Measurements from ENCODE around the gene GNAZ. TPM values are rescaled to one million over a fixed set of nuclear protein-coding genes. Genes with fewer than 3 reads are reported as not detected.

Gene GNAZ
- total and polyA plus RNA-seq, 2 donors (not counting 1 experiment from before 2014, with no cell fraction given), result 2.8 to 9.1 TPM

GRCh38 chr22:23090457-23090835, 20.1 kb downstream of the GNAZ start:
- no peaks in the 10 kb centered on the region for H3K9me3 ChIP-seq (ENCODE audit: control extremely low read depth in 1 of 3, control insufficient read depth in 2 of 3, insufficient read depth in 1 of 3, low read length in 2 of 3)
- no peak overlapping the region for H3K27ac Mint-ChIP-seq
- no peak overlapping the region for H3K4me2 ChIP-seq (replicated peaks; ENCODE audit: low read depth, low read length, poor library complexity, severe bottlenecking)
- no peaks in the 10 kb centered on the region for H3K36me3 ChIP-seq (replicated peaks in 1 of 2; ENCODE audit: control extremely low read depth in 1 of 2, control insufficient read depth in 1 of 2, extremely low read depth in 1 of 2, insufficient read depth in 2 of 2, low read length in 1 of 2)
- H3K4me1 Mint-ChIP-seq, result peaks cover 21% of the 10 kb centered on the region
- POLR2A ChIA-PET, result no interaction called here
- no peak overlapping the region for H3K9ac ChIP-seq (ENCODE audit: low read length)
- peaks cover 27 to 29% of the 10 kb centered on the region in 2 donors for H3K4me1 ChIP-seq (ENCODE audit: control insufficient read depth in 2 of 2, insufficient read depth in 2 of 2, low read length in 2 of 2)
- H3K27me3 ChIP-seq (replicated peaks in 1 of 4; ENCODE audit: control extremely low read depth in 1 of 4, control insufficient read depth in 3 of 4, insufficient read depth in 4 of 4, low read length in 3 of 4), result no peaks in the 10 kb centered on the region
- WGBS (ENCODE audit: insufficient coverage), result 90% methylated on average over 3 of the region's 3 CpGs
- H3K79me2 ChIP-seq (ENCODE audit: control insufficient read depth, insufficient read depth, low read length), result peaks cover 14% of the 10 kb centered on the region
- H3K4me3 Mint-ChIP-seq, result no peak overlapping the region
- H4K20me1 ChIP-seq (ENCODE audit: control insufficient read depth, insufficient read depth, low read length, poor library complexity, severe bottlenecking), result no peaks in the 10 kb centered on the region
- TF ChIP-seq EZH2 (IDR thresholded peaks at IDR 0.05; ENCODE audit: borderline replicate concordance, insufficient read depth, low read depth, low read length, poor library complexity, severe bottlenecking), result no peak
- TF ChIP-seq CTCF (IDR thresholded peaks at IDR 0.05), result no peak
- no peak overlapping the region for H3K4me3 ChIP-seq (ENCODE audit: control extremely low read depth in 1 of 5, extremely low read depth in 1 of 5, insufficient read depth in 1 of 5, low read depth in 2 of 5, low read length in 4 of 5)
- intact Hi-C loops (cut with micrococcal nuclease), result no loop called here
- no peaks in the 10 kb centered on the region for H3K9me3 Mint-ChIP-seq (ENCODE audit: insufficient read depth)
- DNase-seq, result no peak
- no peak for ATAC-seq (ENCODE audit: low read depth)
- H2AFZ ChIP-seq (ENCODE audit: insufficient read depth, low read depth, low read length, poor library complexity, severe bottlenecking), result no peak overlapping the region
- no peak overlapping the region for H3K27ac ChIP-seq (ENCODE audit: low read length in 2 of 2)
- CTCF ChIA-PET, result no interaction called here
- H3K27me3 Mint-ChIP-seq, result no peaks in the 10 kb centered on the region

- no peak overlapping the region for H3K27ac Mint-ChIP-seq
- no peaks in the 10 kb centered on the region for H3K27me3 Mint-ChIP-seq
- Histone ChIP-seq H3K79me2 (ENCODE audit: control insufficient read depth, insufficient read depth, low read length) (peaks cover 14% of the 10 kb centered on the region), H3K4me2 (replicated peaks; ENCODE audit: low read depth, low read length, poor library complexity, severe bottlenecking) (no peak overlapping the region), H3K4me3 (ENCODE audit: control extremely low read depth in 1 of 5, extremely low read depth in 1 of 5, insufficient read depth in 1 of 5, low read depth in 2 of 5, low read length in 4 of 5) (no peak overlapping the region), H3K9me3 (ENCODE audit: control extremely low read depth in 1 of 3, control insufficient read depth in 2 of 3, insufficient read depth in 1 of 3, low read length in 2 of 3) (no peaks in the 10 kb centered on the region), H2AFZ (ENCODE audit: insufficient read depth, low read depth, low read length, poor library complexity, severe bottlenecking) (no peak overlapping the region), H3K9ac (ENCODE audit: low read length) (no peak overlapping the region), H4K20me1 (ENCODE audit: control insufficient read depth, insufficient read depth, low read length, poor library complexity, severe bottlenecking) (no peaks in the 10 kb centered on the region), H3K36me3 (replicated peaks in 1 of 2; ENCODE audit: control extremely low read depth in 1 of 2, control insufficient read depth in 1 of 2, extremely low read depth in 1 of 2, insufficient read depth in 2 of 2, low read length in 1 of 2) (peaks cover 0 to 4% of the 10 kb centered on the region in 2 experiments), H3K4me1 (ENCODE audit: control insufficient read depth in 2 of 2, insufficient read depth in 2 of 2, low read length in 2 of 2) (peaks cover 20 to 23% of the 10 kb centered on the region in 2 donors), H3K27me3 (replicated peaks in 1 of 4; ENCODE audit: control extremely low read depth in 1 of 4, control insufficient read depth in 3 of 4, insufficient read depth in 4 of 4, low read length in 3 of 4) (no peaks in the 10 kb centered on the region), H3K27ac (ENCODE audit: low read length in 2 of 2) (no peak overlapping the region)
- ATAC-seq (ENCODE audit: low read depth) (no peak), DNase-seq (no peak)
- H3K4me3 Mint-ChIP-seq, result no peak overlapping the region
- peaks cover 16% of the 10 kb centered on the region for H3K4me1 Mint-ChIP-seq
- POLR2A ChIA-PET, result no interaction called here
- CTCF ChIA-PET, result no interaction called here
- intact Hi-C loops (cut with micrococcal nuclease), result no loop called here
- 86% methylated on average over 1 of the region's 2 CpGs for WGBS (ENCODE audit: insufficient coverage)
- TF ChIP-seq EZH2 (IDR thresholded peaks at IDR 0.05; ENCODE audit: borderline replicate concordance, insufficient read depth, low read depth, low read length, poor library complexity, severe bottlenecking), result no peak
- no peak for TF ChIP-seq CTCF (IDR thresholded peaks at IDR 0.05)
- H3K9me3 Mint-ChIP-seq (ENCODE audit: insufficient read depth), result no peaks in the 10 kb centered on the region
Observed at GRCh38 chr22:23091760-23092159, 21.4 kb downstream of the GNAZ start.

All from B cell (primary cell).